GM12874 (cell line): Measurements from ENCODE around the gene NTSR1.

Experiments
- CTCF ChIP-seq: IDR thresholded peaks from 2 replicates; pipeline ENCODE4 v1.5.1; 2011; ENCODE audit warnings: low read depth, mild to moderate bottlenecking, control low read depth, low read length, moderate library complexity; ENCODE audit not compliant: insufficient read depth

Gene NTSR1

GRCh38 chr20:62664019-62664971 lies 44.3 kb upstream of the NTSR1 start:
- TF ChIP-seq CTCF: no peak

GRCh38 chr20:62665153-62665754 lies 43.4 kb upstream of the NTSR1 start:
- TF ChIP-seq CTCF: no peak

GRCh38 chr20:62665826-62666735 lies 42.6 kb upstream of the NTSR1 start:
- TF ChIP-seq CTCF: no peak

- no peak for TF ChIP-seq CTCF
Measured at GRCh38 chr20:62666736-62667529, 41.7 kb upstream of the NTSR1 start.

GRCh38 chr20:62667530-62668440 lies 40.9 kb upstream of the NTSR1 start:
- TF ChIP-seq CTCF: no peak

- peak; percentile 65 for TF ChIP-seq CTCF
Measured at GRCh38 chr20:62668441-62669027, 40.1 kb upstream of the NTSR1 start.
